ENCODE results near the gene NRG3. TPM values are rescaled to one million over a fixed set of nuclear protein-coding genes. Genes with fewer than 3 reads are reported as not detected.

Gene NRG3
- total and polyA plus RNA-seq, 3 donors from 2014 or later, result 2.7 to 3.9 (median 2.7) TPM

DNA sequence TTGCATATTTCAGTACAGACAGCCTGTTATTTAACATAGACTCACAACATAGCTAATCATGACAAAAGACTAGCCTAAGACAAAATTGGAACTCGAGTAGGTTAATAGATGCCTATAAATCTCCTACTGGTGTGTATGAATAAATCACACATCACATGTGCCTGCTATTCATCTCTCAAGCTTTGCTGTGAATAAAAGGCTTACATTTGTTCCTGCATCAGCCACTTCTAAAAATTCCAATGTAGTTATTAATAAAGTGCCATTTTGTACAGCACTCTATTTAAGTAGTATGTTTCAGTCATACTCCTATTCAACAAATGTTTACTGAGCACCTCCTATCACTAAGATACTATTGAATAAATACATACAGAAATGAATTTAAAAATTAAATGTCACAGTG is 486.3 kb downstream of the NRG3 start:
- Histone ChIP-seq H3K36me3 (ENCODE audit: low read depth, missing control alignments) (no peaks in the 10 kb centered on the region), H3K27ac (no peak overlapping the region), H3K27me3 (no peaks in the 10 kb centered on the region), H3K9me3 (no peaks in the 10 kb centered on the region), H3K4me1 (no peaks in the 10 kb centered on the region), H3K4me3 (no peak overlapping the region)
- whole genome bisulfite sequencing, 2 donors, result 61 to 66% methylated on average over 1 of the region's 1 CpG
- intact Hi-C loops (cut with DNase I; ENCODE audit: low total_unique reads), result no loop called here
- DNase-seq, result no peak
- TF ChIP-seq CTCF (IDR thresholded peaks at IDR 0.05) (no peak), POLR2A (IDR thresholded peaks at IDR 0.05) (no peak)

DNA sequence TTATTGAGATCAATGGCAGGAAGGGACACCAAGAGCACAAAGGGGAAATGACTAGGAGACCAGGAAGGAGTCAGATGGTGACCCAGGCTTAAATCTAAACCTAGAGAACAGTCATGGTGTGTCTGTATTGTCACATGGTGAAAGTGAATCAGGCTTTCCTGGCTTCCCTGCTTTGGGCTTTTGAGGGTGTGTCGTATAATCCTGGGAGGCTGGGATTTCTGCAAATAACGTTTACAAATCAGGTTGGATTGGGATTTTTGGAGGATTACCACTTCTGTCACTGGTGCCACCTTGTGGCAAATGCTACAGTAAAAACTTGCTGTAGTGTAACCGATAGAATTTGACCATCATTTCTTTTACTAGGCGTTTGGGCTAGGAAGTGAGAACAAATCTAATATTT is 502.6 kb downstream of the NRG3 start:
- Histone ChIP-seq H3K4me1 (no peaks in the 10 kb centered on the region), H3K9me3 (no peaks in the 10 kb centered on the region), H3K27me3 (no peaks in the 10 kb centered on the region), H3K36me3 (ENCODE audit: low read depth, missing control alignments) (no peaks in the 10 kb centered on the region), H3K4me3 (no peak overlapping the region), H3K27ac (no peak overlapping the region)
- DNase-seq, result peak; percentile 35
- TF ChIP-seq POLR2A (IDR thresholded peaks at IDR 0.05) (no peak), CTCF (IDR thresholded peaks at IDR 0.05) (no peak)
- 52 to 67% methylated on average over 4 of the region's 4 CpGs for WGBS, 2 donors
- intact Hi-C loops (cut with DNase I; ENCODE audit: low total_unique reads), result no loop called here

GRCh38 chr10:82378146-82378545 is 503.2 kb downstream of the NRG3 start:
- no peaks in the 10 kb centered on the region for H3K36me3 ChIP-seq (ENCODE audit: low read depth, missing control alignments)
- H3K27ac ChIP-seq, result no peak overlapping the region
- no peaks in the 10 kb centered on the region for H3K9me3 ChIP-seq
- no peak for TF ChIP-seq POLR2A (IDR thresholded peaks at IDR 0.05)
- TF ChIP-seq CTCF (IDR thresholded peaks at IDR 0.05), result no peak
- intact Hi-C loops (cut with DNase I; ENCODE audit: low total_unique reads), result no loop called here
- no peaks in the 10 kb centered on the region for H3K4me1 ChIP-seq
- no peak overlapping the region for H3K4me3 ChIP-seq
- H3K27me3 ChIP-seq, result no peaks in the 10 kb centered on the region
- DNase-seq, result no peak
- 11 to 27% methylated on average over 2 of the region's 2 CpGs for WGBS, 2 donors

DNA sequence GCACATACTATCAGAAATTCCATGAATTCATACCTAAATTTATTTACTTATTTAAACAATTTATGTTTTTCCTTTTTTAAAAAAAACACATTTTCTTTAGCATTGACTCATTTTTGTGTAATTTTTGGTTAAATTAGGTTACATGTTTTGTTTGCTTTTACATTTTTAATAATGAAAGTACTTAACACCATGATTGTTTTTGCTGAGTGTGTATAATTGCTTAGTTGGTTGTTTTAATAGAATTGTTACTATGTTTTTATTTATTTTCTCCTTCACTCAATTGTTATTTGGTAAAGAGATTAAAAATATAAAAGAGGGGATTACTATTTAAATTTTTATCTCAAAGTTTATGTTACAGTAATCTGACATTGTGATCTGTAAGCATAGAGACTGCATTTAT is 508.4 kb downstream of the NRG3 start:
- Histone ChIP-seq H3K4me1 (no peaks in the 10 kb centered on the region), H3K4me3 (no peak overlapping the region), H3K27ac (no peak overlapping the region), H3K27me3 (no peaks in the 10 kb centered on the region), H3K9me3 (no peaks in the 10 kb centered on the region), H3K36me3 (ENCODE audit: low read depth, missing control alignments) (no peaks in the 10 kb centered on the region)
- DNase-seq, result no peak
- intact Hi-C loops (cut with DNase I; ENCODE audit: low total_unique reads), result no loop called here
- TF ChIP-seq POLR2A (IDR thresholded peaks at IDR 0.05) (no peak), CTCF (IDR thresholded peaks at IDR 0.05) (no peak)

DNA sequence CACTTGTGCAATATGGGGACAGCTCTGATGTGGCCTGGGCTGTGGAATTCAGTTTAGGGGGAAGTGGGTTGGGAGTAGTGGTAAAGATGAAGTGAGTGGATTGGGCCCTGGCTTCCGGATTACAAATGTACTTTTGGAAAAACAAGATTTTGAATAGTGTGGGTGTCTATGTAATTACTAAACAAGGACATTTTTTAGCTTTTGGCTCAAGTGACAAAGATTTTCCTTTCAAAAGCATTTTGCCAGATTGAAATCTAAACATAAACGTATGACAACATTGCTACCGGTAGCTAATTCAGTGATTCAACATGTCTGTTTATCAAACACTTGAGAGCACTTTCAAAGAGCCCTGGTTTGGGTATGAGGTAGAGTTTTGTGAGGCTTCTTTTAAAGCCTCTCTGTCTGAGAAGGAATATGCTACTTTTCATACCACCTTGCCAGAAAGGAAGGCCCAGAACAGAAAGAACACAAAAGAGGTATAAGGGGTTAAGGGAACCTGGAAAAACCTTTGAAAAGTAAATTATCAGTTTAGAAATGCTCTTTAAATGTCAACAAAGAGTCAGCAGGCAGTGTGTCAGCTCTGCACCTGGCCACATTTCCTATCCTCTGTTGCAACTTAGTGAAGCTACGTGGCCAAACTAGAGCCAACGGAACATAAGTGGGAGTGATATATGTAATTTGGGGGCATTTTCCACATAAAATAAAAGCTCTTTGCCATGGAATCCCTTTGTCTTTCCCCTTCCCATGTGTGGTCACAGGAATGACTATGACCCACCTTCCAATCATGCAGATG is 516.1 kb downstream of the NRG3 start:
- no peaks in the 10 kb centered on the region for H3K27me3 ChIP-seq
- H3K4me1 ChIP-seq, result no peaks in the 10 kb centered on the region
- no peak overlapping the region for H3K27ac ChIP-seq
- TF ChIP-seq POLR2A (IDR thresholded peaks at IDR 0.05) (no peak), CTCF (IDR thresholded peaks at IDR 0.05) (no peak)
- no peaks in the 10 kb centered on the region for H3K36me3 ChIP-seq (ENCODE audit: low read depth, missing control alignments)
- intact Hi-C loops (cut with DNase I; ENCODE audit: low total_unique reads), result no loop called here
- WGBS, 2 donors, result 81 to 88% methylated on average over 5 of the region's 5 CpGs
- no peak for DNase-seq
- H3K4me3 ChIP-seq, result no peak overlapping the region
- H3K9me3 ChIP-seq, result no peaks in the 10 kb centered on the region

All from testis (tissue), 3 donors.